RPMI7951 (cell line): ENCODE results near the gene ZG16B. TPM values are rescaled to one million over a fixed set of nuclear protein-coding genes. Genes with fewer than 3 reads are reported as not detected.

Experiments
- DNase-seq: peaks from one replicate; pipeline ENCODE4 v3.0.0-alpha.2; 2012; ENCODE audit warnings: low read depth
- total RNA-seq: library from RNA; depleted of rRNA; stranded (reverse); fragments of >200 nt; shearing (Covaris generic); gene quantifications from 2 replicates; pipeline ENCODE4 v1.2.3, GENCODE V29; 2014

The ZG16B gene
- total RNA-seq, 1 experiment from 2014 or later, result 1.2 TPM

DNA sequence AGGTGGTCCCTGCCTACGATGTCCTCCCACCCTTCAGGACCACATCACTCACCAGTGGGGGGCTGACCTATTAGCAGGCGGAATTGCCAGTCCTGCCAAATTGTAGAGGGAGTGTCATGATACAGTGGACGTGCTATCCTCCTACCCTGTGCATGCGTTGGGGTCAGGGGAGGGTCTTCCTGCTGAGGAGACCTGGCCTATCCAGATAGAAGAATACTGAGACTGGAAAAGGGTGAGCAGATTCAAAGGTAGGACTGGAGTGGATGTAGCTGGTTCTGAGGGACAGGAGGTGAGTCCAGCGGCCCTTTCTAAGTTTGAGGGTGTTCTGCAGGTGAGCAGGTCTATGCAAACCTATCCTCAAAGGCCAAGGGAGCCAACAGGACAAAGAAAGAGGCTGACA, 23.8 kb upstream of the ZG16B start:
- no peak for DNase-seq

DNA sequence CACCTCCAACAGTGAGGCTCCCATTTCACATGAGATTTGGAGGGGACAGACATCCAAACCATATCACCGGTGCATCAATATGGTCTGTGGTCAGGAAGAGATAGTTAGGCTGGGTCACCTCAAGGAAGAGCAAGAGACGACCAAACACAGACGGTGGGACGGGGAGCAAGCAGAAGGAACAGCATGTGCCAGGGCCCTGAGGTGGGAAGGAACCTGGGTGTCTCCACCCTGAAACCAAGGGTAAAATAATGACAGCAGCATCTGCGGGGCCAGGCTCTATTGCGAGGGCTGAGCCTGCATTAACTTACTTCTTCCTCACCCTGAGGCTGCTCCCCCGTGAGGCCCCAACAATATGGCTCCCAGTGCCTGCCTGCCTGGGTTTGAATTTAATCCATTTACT, 21.9 kb upstream of the ZG16B start:
- DNase-seq, result no peak

DNA sequence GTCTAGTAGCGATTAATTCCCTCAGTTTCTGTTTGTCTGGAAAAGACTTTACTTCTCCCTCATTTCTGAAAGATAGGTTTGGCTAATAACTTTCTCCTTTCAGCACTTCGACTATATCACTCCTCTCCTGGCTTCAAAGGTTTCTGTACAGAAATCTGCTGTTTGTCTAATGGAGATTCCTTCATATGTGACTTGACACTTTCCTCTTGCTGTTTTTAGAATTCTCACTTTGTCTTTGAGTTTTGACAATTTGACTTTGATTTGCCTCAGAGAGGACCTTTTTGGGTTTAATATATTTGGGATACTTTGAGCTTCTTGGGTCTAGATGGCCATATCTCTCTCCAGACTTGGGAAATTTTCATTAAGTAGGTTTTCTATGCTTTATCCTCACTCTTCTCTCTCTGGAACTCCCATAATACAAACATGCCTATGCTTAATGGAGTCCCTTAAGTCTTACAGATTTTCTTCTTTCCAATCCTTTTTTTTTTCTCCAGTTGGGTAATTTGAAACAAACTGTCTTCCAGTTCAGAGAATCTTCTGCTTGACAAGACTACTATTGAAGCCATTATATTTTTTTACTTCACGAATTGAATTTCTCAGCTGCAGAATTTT, 20.8 kb upstream of the ZG16B start:
- DNase-seq, result no peak

GRCh38 chr16:2810651-2811050, 19.5 kb upstream of the ZG16B start:
- no peak for DNase-seq

GRCh38 chr16:2811703-2812471, 18.2 kb upstream of the ZG16B start:
- DNase-seq, result no peak

DNA sequence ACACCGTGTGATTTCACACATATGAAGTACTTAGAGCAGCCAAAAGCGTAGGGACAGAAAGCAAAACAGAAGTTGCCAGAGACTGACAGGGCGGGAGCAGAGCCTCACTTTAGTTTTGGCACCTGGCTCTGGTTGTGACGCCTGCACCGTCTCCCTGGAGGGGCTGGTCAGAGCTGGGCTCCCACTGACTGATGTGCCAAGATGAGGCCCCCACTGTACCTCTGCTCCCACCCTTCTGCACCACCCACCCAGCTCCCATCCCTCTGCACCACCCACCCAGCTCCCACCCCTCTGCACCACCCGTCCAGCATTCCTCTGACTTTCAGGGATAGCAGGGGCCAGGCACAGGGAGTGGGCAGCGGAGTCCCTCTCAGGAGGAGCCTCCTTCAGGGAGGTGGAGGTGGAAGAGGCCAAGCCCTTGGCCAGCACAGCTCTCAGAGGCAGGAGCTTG, 16.3 kb upstream of the ZG16B start:
- DNase-seq, result no peak

DNA sequence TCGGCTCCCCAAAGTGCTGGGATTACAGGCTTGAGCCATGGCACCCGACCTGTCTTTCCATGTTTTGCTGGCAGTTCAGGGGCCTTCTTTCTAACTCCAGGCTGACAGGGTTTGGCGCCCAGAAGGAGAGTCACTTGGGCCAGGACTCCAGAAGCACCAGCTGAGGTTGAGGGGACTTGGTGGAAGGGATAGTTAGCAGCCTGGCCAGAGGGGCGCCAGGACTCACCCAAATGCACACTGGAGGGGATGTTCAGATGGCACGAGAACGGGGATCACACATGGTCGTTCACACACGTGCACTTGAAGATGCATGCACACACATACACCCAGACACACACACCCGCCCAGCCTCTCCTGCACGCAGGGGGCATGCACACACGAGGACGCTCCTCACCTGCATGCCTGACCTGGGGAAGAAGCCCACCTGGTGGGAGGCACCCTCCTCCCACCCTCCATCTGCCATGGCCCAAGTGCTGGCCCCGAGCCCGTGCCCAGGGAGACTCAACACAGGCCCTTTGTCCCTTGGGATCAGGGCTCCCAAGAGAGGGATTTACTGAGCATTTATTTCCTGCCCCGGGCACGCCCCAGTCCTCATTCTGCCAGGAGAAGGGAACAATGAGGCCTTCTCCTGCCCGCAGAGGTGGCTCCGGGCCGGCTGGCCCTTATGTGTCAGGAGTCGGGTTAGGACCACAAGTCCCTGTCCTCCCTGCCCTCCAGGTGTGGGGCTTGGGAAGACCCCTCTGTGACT, 15.4 kb upstream of the ZG16B start:
- no peak for DNase-seq

DNA sequence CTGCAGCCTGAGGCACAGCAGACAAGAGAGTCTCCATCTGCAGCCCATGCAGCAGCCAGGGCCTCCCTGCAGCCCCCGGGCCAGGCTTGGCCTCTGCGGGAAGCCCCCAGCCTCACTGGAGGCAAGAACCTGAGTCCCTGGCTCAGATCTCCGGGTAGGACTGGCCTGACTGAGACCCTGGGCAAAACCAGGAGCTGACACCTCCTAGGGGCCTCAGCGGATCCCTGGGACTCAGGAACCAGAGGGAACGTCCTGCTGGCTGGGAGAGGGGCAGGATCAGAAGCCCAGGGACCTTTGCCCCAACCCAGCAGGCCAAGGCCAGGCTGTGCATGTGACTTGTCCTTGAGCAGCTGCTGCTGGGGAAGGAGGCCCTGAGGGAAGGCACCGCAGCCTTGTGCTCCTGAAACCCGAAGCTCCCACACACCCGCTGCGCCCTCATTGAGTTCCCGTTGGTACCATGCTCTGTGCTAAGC, 14.8 kb upstream of the ZG16B start:
- no peak for DNase-seq

- DNase-seq, result no peak
Measured at GRCh38 chr16:2816751-2817339, 13.3 kb upstream of the ZG16B start, which contains the start of gene PRSS21. Gene PRSS21 (plus strand): TSS chr16:2817237. CDS start chr16:2817269, 32 bp downstream.

- DNase-seq, result no peak
Measured at GRCh38 chr16:2817340-2818271, 12.5 kb upstream of the ZG16B start.

DNA sequence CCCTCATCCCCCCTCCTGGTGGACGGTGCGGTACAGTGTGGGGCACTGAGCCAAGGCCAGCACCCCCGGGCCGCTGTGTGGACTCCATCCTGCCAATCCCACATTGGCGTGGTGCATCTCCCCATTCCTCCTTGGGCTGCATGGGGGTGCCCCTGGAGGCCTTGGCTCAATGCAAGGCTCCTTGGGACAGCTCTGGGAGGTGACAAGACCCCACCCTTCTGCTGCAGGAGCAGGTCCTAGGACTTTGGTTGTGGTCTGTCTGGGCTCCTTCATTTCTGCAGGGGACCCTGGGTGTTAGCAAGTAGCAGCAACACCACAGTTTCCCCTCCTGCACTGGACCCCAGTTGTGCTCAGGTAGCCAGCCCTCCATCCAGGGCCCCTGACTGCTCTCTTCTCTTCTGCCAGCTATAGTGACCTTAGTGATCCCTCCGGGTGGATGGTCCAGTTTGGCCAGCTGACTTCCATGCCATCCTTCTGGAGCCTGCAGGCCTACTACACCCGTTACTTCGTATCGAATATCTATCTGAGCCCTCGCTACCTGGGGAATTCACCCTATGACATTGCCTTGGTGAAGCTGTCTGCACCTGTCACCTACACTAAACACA, 11.7 kb upstream of the ZG16B start:
- no peak for DNase-seq

GRCh38 chr16:2819179-2819938, 10.7 kb upstream of the ZG16B start:
- no peak for DNase-seq

DNA sequence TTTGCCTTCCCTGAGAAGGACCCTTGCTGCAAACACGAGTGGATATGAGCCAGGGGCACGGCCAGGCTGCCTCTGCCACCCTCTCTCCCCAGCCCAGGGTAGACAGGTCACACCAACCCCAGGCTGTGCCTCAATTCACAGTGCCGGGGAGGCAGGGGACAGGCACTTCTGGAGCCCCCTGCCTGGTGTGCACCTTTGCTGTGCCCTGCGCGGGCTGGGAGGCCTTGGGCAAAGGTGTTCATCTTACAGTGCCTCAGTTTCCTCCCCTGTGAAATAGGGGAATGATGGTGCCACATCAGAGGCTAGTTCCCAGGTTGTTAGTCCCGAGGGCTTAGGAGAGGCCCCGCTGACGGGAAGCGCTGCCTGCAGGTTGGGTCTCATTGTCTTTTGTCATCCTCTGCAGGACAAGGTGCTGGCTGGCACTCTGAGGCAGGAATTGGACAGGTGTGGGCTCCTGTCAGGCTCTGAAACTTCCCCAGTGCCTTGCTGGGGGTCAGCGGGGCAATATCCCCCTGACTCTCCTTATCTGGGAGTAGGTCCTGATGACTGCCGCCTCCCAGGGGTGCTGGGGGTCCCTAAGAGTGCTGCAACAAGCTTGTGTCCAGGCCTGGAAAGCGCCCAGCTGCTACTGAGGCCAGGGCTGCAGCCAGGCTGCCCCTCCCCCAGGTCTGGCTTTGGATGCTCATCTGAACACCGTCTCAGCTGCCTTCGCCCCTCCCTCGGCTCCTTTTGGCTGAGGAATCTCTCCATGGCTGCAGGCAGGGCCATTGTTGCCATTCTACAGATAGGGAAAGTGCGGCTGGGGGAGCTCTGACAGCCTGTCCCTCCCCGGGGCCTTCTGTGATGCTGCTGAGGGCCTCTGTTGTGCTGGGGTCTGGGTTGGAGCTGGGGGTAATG, 9.9 kb upstream of the ZG16B start:
- DNase-seq, result no peak

DNA sequence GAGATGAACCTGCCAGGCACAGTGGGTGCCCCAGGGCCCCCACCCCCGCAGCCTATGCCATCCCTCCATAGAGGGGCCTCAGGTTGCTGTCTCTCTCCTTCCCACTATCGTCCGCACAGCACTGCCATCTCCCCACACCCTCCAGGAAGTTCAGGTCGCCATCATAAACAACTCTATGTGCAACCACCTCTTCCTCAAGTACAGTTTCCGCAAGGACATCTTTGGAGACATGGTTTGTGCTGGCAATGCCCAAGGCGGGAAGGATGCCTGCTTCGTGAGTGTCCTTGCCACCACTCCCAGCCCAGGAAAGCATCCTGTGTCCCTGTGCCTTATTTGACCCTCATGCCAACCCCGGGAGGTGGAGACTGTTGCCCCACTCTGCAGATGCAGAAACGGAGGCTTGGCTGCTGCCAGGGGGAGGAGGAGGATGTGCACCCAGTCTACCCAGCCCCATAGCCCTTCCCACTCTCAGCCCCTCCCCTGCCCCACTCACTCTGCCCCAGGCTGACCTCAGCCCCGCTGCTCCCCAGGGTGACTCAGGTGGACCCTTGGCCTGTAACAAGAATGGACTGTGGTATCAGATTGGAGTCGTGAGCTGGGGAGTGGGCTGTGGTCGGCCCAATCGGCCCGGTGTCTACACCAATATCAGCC, 9.1 kb upstream of the ZG16B start:
- no peak for DNase-seq

GRCh38 chr16:2821487-2822157, 8.5 kb upstream of the ZG16B start:
- DNase-seq, result no peak

DNA sequence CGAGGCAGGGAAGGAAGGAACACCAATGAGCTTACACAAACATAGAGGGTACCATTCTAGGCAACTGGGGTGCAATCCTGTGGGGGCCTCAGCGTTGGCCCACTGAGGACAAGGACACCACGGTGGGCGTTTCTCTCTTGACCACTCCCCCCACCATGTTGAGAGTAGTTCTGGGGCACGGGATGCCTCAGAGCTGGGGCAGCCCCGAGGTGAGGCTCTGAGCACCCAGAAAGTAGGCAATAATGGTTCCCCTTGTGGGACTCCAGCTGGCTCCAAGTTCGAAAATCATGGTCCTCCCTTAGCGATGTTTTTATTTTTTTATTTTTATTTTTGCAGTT, 8.0 kb upstream of the ZG16B start:
- DNase-seq, result no peak

- no peak for DNase-seq
Measured at GRCh38 chr16:2822496-2822895, 7.6 kb upstream of the ZG16B start.

DNA sequence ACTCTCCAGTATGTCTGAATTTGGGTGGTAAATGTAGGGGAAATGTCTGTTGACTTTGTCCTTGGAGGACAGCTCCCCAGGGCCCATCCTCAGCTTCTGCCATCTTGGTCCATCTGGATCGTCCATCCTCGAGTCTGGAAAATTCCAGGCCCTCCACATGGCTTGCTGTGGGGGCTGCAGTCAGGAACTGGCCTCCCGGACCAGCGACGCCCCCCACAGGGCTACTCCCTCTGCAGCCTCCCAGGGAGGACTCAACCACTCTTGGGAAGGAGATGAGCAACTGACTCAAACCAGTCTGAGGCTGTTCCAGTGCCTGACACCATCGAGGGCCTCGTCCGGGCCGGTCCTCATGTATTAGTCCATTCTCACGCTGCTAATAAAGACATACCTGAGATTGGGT, 5.5 kb upstream of the ZG16B start:
- no peak for DNase-seq
